ENCODE data around the gene HSPB1. TPM values are rescaled to one million over a fixed set of nuclear protein-coding genes. Genes with fewer than 3 reads are reported as not detected.
"Not testable (repeated sequence)": the region's sequence is repeated elsewhere in the genome, so short reads cannot be mapped to it uniquely, and the experiment has no call there.

The HSPB1 gene
- total and polyA plus RNA-seq, 2 donors, result 67.7 to 1,040 TPM

- no peak overlapping the region for H3K27ac ChIP-seq (ENCODE audit: low read depth in 1 of 2, low read length in 1 of 2)
- no peak overlapping the region for H3K4me3 ChIP-seq (ENCODE audit: low read length in 2 of 2)
- WGBS, result 96% methylated on average over 14 of the region's 14 CpGs
- no peaks in the 10 kb centered on the region for H3K27me3 ChIP-seq (ENCODE audit: control insufficient read depth in 2 of 2, insufficient read depth in 1 of 2, low read length in 1 of 2)
- no peak for DNase-seq (ENCODE audit: low read depth in 6 of 9, low spot score in 9 of 9)
- H3K9me3 ChIP-seq (ENCODE audit: control insufficient read depth in 2 of 2, insufficient read depth in 1 of 2, low read length in 1 of 2), result no peaks in the 10 kb centered on the region
- peaks cover 0 to under 1% of the 10 kb centered on the region in 2 donors for H3K4me1 ChIP-seq (ENCODE audit: control insufficient read depth in 2 of 2, insufficient read depth in 2 of 2, low read length in 2 of 2)
- peaks cover 18 to 41% of the 10 kb centered on the region in 2 donors for H3K36me3 ChIP-seq (ENCODE audit: control insufficient read depth in 2 of 2, insufficient read depth in 2 of 2, low read length in 1 of 2)
Observed at GRCh38 chr7:76333511-76334101, 31.1 kb downstream of the HSPB1 start.

DNA sequence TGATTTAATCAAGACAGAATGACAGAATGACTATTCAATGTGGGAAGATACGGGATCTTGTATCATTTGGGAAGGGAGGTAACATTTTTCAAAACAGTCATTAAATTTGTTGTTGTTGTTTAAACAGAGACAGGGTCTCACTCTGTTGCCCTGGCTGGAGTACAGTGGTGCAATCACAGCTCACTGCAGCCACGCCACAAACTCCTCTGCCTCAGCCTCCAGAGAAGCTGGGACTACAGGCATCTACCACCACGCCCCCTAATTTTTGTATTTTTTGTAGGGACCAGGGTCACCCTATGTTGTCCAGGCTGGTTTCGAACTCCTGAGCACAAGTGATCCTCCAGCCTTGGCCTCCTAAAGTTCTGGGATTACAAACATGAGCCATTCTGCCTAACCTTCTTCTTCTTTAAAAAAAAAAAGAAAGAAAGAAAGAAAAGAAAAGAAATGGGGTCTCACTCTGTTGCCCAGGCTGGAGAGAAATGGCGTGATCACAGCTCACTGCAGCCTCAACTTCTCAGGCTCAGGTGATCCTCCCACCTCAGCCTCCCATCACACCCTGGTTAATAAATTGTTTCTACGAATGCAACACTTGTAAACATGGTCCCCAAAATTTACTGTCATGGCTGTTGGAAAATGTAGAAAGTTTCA lies 32.0 kb downstream of the HSPB1 start:
- WGBS, result 98% methylated on average over 6 of the region's 6 CpGs
- H3K27ac ChIP-seq (ENCODE audit: low read depth in 1 of 2, low read length in 1 of 2), result no peak overlapping the region
- no peak for DNase-seq (ENCODE audit: low read depth in 6 of 9, low spot score in 9 of 9)
- H3K36me3 ChIP-seq (ENCODE audit: control insufficient read depth in 2 of 2, insufficient read depth in 2 of 2, low read length in 1 of 2), result peaks cover 13 to 34% of the 10 kb centered on the region in 2 donors
- H3K9me3 ChIP-seq (ENCODE audit: control insufficient read depth in 2 of 2, insufficient read depth in 1 of 2, low read length in 1 of 2), result no peaks in the 10 kb centered on the region
- H3K4me1 ChIP-seq (ENCODE audit: control insufficient read depth in 2 of 2, insufficient read depth in 2 of 2, low read length in 2 of 2), result no peaks in the 10 kb centered on the region
- no peaks in the 10 kb centered on the region for H3K27me3 ChIP-seq (ENCODE audit: control insufficient read depth in 2 of 2, insufficient read depth in 1 of 2, low read length in 1 of 2)
- no peak overlapping the region for H3K4me3 ChIP-seq (ENCODE audit: low read length in 2 of 2)

DNA sequence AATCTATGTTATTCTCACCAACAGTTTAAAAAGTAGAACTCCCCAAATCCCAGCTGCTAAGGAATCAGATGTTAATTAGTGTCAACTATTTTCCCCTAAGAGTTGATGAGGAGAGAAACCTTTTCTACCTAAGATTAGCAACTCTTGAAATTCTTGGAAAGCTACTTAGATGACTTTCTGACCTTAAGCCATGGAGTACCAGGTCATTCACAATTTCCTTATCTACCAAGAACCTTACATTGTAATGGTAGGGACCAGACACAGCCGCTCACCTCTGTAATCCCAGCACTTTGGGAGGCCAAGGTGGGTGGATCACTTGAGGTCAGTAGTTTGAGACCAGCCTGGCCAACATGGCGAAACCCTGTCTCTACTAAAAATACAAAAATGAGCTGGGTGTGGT lies 32.9 kb downstream of the HSPB1 start:
- peaks cover 3 to 28% of the 10 kb centered on the region in 2 donors for H3K36me3 ChIP-seq (ENCODE audit: control insufficient read depth in 2 of 2, insufficient read depth in 2 of 2, low read length in 1 of 2)
- not testable (repeated sequence) for H3K4me1 ChIP-seq (ENCODE audit: control insufficient read depth in 2 of 2, insufficient read depth in 2 of 2, low read length in 2 of 2); DNase-seq (ENCODE audit: low read depth in 6 of 9, low spot score in 9 of 9); H3K27me3 ChIP-seq (ENCODE audit: control insufficient read depth in 2 of 2, insufficient read depth in 1 of 2, low read length in 1 of 2); H3K9me3 ChIP-seq (ENCODE audit: control insufficient read depth in 2 of 2, insufficient read depth in 1 of 2, low read length in 1 of 2); H3K4me3 ChIP-seq (ENCODE audit: low read length in 2 of 2); H3K27ac ChIP-seq (ENCODE audit: low read depth in 1 of 2, low read length in 1 of 2)
- 97% methylated on average over 2 of the region's 2 CpGs for WGBS

DNA sequence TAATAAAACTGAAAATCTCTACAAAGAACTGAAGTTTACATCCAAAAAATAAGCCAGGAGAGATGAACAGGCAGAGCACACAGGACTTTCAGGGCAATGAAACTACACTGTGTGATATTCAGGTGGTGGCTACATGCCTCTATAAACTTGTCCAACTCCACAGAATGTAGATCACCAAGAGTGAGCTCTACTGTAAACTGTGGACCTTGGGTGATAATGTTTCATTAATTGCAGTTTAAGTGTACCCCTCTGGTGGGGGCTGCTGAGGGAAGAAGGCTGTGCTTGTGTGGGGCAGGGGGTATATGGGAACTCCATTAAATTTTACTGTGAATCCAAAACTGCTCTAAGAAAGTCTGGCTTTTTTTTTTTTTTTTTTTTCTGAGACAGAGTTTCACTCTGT lies 33.6 kb downstream of the HSPB1 start:
- Histone ChIP-seq H3K36me3 (ENCODE audit: control insufficient read depth in 2 of 2, insufficient read depth in 2 of 2, low read length in 1 of 2) (peaks cover 3 to 34% of the 10 kb centered on the region in 2 donors), H3K9me3 (ENCODE audit: control insufficient read depth in 2 of 2, insufficient read depth in 1 of 2, low read length in 1 of 2) (no peaks in the 10 kb centered on the region), H3K27ac (ENCODE audit: low read depth in 1 of 2, low read length in 1 of 2) (no peak overlapping the region), H3K4me3 (ENCODE audit: low read length in 2 of 2) (no peak overlapping the region), H3K4me1 (ENCODE audit: control insufficient read depth in 2 of 2, insufficient read depth in 2 of 2, low read length in 2 of 2) (no peaks in the 10 kb centered on the region), H3K27me3 (ENCODE audit: control insufficient read depth in 2 of 2, insufficient read depth in 1 of 2, low read length in 1 of 2) (no peaks in the 10 kb centered on the region)
- no peak for DNase-seq (ENCODE audit: low read depth in 6 of 9, low spot score in 9 of 9)

- Histone ChIP-seq H3K4me1 (ENCODE audit: control insufficient read depth in 2 of 2, insufficient read depth in 2 of 2, low read length in 2 of 2) (no peaks in the 10 kb centered on the region), H3K36me3 (ENCODE audit: control insufficient read depth in 2 of 2, insufficient read depth in 2 of 2, low read length in 1 of 2) (peaks cover under 1 to 38% of the 10 kb centered on the region in 2 donors), H3K27ac (ENCODE audit: low read depth in 1 of 2, low read length in 1 of 2) (no peak overlapping the region), H3K27me3 (ENCODE audit: control insufficient read depth in 2 of 2, insufficient read depth in 1 of 2, low read length in 1 of 2) (no peaks in the 10 kb centered on the region), H3K4me3 (ENCODE audit: low read length in 2 of 2) (no peak overlapping the region), H3K9me3 (ENCODE audit: control insufficient read depth in 2 of 2, insufficient read depth in 1 of 2, low read length in 1 of 2) (no peaks in the 10 kb centered on the region)
- 95% methylated on average over 6 of the region's 6 CpGs for WGBS
- no peak for DNase-seq (ENCODE audit: low read depth in 6 of 9, low spot score in 9 of 9)
Observed at GRCh38 chr7:76337147-76337546, 34.7 kb downstream of the HSPB1 start.

GRCh38 chr7:76338298-76339084 lies 36.0 kb downstream of the HSPB1 start:
- Histone ChIP-seq H3K9me3 (ENCODE audit: control insufficient read depth in 2 of 2, insufficient read depth in 1 of 2, low read length in 1 of 2) (no peaks in the 10 kb centered on the region), H3K27ac (ENCODE audit: low read depth in 1 of 2, low read length in 1 of 2) (no peak overlapping the region), H3K4me1 (ENCODE audit: control insufficient read depth in 2 of 2, insufficient read depth in 2 of 2, low read length in 2 of 2) (no peaks in the 10 kb centered on the region), H3K36me3 (ENCODE audit: control insufficient read depth in 2 of 2, insufficient read depth in 2 of 2, low read length in 1 of 2) (peaks cover 10 to 44% of the 10 kb centered on the region in 2 donors), H3K27me3 (ENCODE audit: control insufficient read depth in 2 of 2, insufficient read depth in 1 of 2, low read length in 1 of 2) (no peaks in the 10 kb centered on the region), H3K4me3 (ENCODE audit: low read length in 2 of 2) (no peak overlapping the region)
- 93% methylated on average over 9 of the region's 9 CpGs for WGBS
- DNase-seq (ENCODE audit: low read depth in 6 of 9, low spot score in 9 of 9), result no peak

- no peak for DNase-seq (ENCODE audit: low read depth in 6 of 9, low spot score in 9 of 9)
- WGBS, result 84% methylated on average over 3 of the region's 3 CpGs
- H3K27ac ChIP-seq (ENCODE audit: low read depth in 1 of 2, low read length in 1 of 2), result no peak overlapping the region
Observed at GRCh38 chr7:76340617-76341131, 38.2 kb downstream of the HSPB1 start.

GRCh38 chr7:76342222-76342621 lies 39.7 kb downstream of the HSPB1 start:
- Histone ChIP-seq H3K4me1 (ENCODE audit: control insufficient read depth in 2 of 2, insufficient read depth in 2 of 2, low read length in 2 of 2) (peaks cover 4 to 9% of the 10 kb centered on the region in 2 donors), H3K36me3 (ENCODE audit: control insufficient read depth in 2 of 2, insufficient read depth in 2 of 2, low read length in 1 of 2) (peaks cover 40 to 66% of the 10 kb centered on the region in 2 donors), H3K27ac (ENCODE audit: low read depth in 1 of 2, low read length in 1 of 2) (no peak overlapping the region)

More at GRCh38 chr7:76340617-76341131, 38.2 kb downstream of the HSPB1 start:
- no peak overlapping the region for H3K4me3 ChIP-seq (ENCODE audit: low read length in 2 of 2)
- no peaks in the 10 kb centered on the region for H3K9me3 ChIP-seq (ENCODE audit: control insufficient read depth in 2 of 2, insufficient read depth in 1 of 2, low read length in 1 of 2)
- H3K27me3 ChIP-seq (ENCODE audit: control insufficient read depth in 2 of 2, insufficient read depth in 1 of 2, low read length in 1 of 2), result no peaks in the 10 kb centered on the region
- no peaks in the 10 kb centered on the region for H3K4me1 ChIP-seq (ENCODE audit: control insufficient read depth in 2 of 2, insufficient read depth in 2 of 2, low read length in 2 of 2)
- H3K36me3 ChIP-seq (ENCODE audit: control insufficient read depth in 2 of 2, insufficient read depth in 2 of 2, low read length in 1 of 2), result peaks cover 26 to 57% of the 10 kb centered on the region in 2 donors

More at GRCh38 chr7:76342222-76342621, 39.7 kb downstream of the HSPB1 start:
- Histone ChIP-seq H3K9me3 (ENCODE audit: control insufficient read depth in 2 of 2, insufficient read depth in 1 of 2, low read length in 1 of 2) (no peaks in the 10 kb centered on the region), H3K27me3 (ENCODE audit: control insufficient read depth in 2 of 2, insufficient read depth in 1 of 2, low read length in 1 of 2) (no peaks in the 10 kb centered on the region), H3K4me3 (ENCODE audit: low read length in 2 of 2) (no peak overlapping the region)
- WGBS, result 97% methylated on average over 5 of the region's 5 CpGs
- no peak for DNase-seq (ENCODE audit: low read depth in 6 of 9, low spot score in 9 of 9)
